Tibial artery (tissue), 4 donors: ENCODE measurements around the gene RABGGTA.

Source experiments
- DNase-seq, 2 donors: peaks; one replicate each; pipeline ENCODE4 v3.0.0-alpha.2; 2019
- H3K27ac ChIP-seq, 2 donors: fragments of 200-600 bp; sonication (generic) in 1 of 2; 1 replicate in 1 of 2; 2 replicates in 1 of 2; pipeline ENCODE4 v1.5.1; 2018 to 2019; ENCODE audit warnings: mild to moderate bottlenecking in 1 of 2
- H3K27me3 ChIP-seq, 2 donors: fragments of 200-600 bp; sonication (generic) in 1 of 2; one replicate each; pipeline versions ENCODE4 v1.5.1 to v1.6.0; 2016 to 2019
- H3K36me3 ChIP-seq, 3 donors: fragments of 200-600 bp; sonication (generic) in 2 of 3; one replicate each; pipeline ENCODE4 v1.5.1; 2016 to 2019; ENCODE audit warnings: mild to moderate bottlenecking in 2 of 3
- H3K4me1 ChIP-seq, 4 donors: fragments of 200-600 bp; sonication (generic) in 2 of 4; 1 replicate in 3 of 4; 2 replicates in 1 of 4; pipeline ENCODE4 v1.5.1; 2016 to 2019
- H3K4me3 ChIP-seq, 2 donors: fragments of 200-600 bp; sonication (generic) in 1 of 2; 1 replicate in 1 of 2; 2 replicates in 1 of 2; pipeline ENCODE4 v1.5.1; 2018 to 2019; ENCODE audit warnings: mild to moderate bottlenecking in 2 of 2
- H3K9me3 ChIP-seq, 3 donors: fragments of 200-600 bp; sonication (generic) in 1 of 3; one replicate each; pipeline ENCODE4 v1.5.1; 2016 to 2019
- intact Hi-C: fragments of 100-400 bp; cut with DNase I; formaldehyde crosslinking; loops from one replicate; pipeline ENCODE4 v1.15.0; 2023; ENCODE audit warnings: low total_unique reads
- TF ChIP-seq, protein P1 (sequence below), 2 experiments: fragments of 200-600 bp in 1 of 2; fragments of 450-650 bp in 1 of 2; IDR thresholded peaks; one replicate each; pipeline ENCODE4 v1.5.1; 2017 to 2019; ENCODE audit warnings: antibody characterized with exemption in 2 of 2, mild to moderate bottlenecking in 1 of 2, moderate library complexity in 1 of 2

Gene RABGGTA

DNA sequence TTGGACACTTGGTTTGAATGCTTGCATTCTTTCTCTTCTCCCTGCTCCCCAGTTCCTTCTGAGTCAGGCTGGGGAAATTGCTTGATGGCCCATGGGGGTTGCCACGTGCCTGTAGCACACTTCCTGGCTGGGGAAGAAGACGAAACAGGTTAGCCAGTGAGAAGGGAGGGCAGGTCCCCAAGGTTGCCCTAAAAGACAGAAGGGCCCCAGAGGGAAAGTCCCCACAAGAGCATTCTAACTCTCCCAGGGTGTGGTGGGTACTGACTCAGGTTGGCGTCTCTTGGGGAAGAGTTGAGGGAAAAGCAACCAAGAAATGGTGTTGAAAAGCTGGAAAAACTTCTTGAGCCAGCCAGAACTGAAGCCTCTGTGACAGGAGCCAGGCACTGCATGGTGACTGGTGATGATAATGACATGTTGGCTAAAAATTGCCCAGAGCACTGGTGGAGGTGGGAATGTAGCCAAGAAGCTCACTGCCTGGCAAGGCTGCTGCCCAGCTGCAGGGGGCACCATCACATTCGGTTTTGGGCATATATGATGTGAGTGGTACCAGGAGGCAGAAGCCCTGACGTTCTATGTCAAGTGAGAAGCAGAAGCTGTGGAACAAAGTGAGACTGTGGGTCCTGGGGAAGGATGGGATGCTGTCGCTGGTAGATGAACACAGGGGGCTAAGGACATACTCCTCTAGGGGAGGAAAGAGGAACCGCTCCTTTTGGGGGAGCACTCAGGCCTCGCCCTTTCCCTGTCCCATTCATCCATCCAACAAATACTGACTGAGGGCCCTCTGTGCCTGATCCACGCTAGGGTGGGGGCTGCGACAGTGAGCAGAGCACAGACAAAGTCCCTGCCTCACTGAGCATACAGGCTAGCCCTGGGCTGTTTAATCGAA, 8.1 kb upstream of the RABGGTA start:
- Histone ChIP-seq H3K36me3 (no peaks in the 10 kb centered on the region), H3K9me3 (no peaks in the 10 kb centered on the region), H3K4me3 (no peak overlapping the region), H3K27ac (no peak overlapping the region), H3K27me3 (no peaks in the 10 kb centered on the region), H3K4me1 (no peaks in the 10 kb centered on the region)
- DNase-seq: no peak
- intact Hi-C loops: no loop called here
- TF ChIP-seq, protein P1, sequence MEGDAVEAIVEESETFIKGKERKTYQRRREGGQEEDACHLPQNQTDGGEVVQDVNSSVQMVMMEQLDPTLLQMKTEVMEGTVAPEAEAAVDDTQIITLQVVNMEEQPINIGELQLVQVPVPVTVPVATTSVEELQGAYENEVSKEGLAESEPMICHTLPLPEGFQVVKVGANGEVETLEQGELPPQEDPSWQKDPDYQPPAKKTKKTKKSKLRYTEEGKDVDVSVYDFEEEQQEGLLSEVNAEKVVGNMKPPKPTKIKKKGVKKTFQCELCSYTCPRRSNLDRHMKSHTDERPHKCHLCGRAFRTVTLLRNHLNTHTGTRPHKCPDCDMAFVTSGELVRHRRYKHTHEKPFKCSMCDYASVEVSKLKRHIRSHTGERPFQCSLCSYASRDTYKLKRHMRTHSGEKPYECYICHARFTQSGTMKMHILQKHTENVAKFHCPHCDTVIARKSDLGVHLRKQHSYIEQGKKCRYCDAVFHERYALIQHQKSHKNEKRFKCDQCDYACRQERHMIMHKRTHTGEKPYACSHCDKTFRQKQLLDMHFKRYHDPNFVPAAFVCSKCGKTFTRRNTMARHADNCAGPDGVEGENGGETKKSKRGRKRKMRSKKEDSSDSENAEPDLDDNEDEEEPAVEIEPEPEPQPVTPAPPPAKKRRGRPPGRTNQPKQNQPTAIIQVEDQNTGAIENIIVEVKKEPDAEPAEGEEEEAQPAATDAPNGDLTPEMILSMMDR (IDR thresholded peaks at IDR 0.05): no peak

DNA sequence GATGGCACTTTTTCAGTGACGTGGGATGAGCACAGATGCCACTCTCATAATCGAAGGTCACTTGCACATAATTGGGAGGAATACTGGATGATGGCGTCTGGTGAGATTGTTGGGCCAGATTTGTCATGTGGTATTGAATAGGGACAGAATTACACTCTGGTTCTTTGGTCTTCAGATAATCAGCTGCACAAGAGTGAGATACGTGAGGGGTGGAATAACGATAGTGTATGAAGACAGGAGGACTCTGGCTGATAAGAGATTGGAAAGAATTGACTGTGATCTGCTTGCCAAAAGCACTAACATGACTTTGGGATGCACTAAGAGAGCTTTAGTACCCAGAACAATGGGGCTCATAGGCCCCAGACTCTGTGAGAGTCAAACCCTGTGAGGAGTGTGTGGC, 7.0 kb upstream of the RABGGTA start:
- no peaks in the 10 kb centered on the region for H3K9me3 ChIP-seq
- H3K4me1 ChIP-seq: no peaks in the 10 kb centered on the region
- no peaks in the 10 kb centered on the region for H3K27me3 ChIP-seq
- H3K27ac ChIP-seq: no peak overlapping the region
- TF ChIP-seq, protein P1 (IDR thresholded peaks at IDR 0.05): no peak
- intact Hi-C loops: no loop called here
- no peak overlapping the region for H3K4me3 ChIP-seq
- DNase-seq: no peak
- H3K36me3 ChIP-seq: no peaks in the 10 kb centered on the region

DNA sequence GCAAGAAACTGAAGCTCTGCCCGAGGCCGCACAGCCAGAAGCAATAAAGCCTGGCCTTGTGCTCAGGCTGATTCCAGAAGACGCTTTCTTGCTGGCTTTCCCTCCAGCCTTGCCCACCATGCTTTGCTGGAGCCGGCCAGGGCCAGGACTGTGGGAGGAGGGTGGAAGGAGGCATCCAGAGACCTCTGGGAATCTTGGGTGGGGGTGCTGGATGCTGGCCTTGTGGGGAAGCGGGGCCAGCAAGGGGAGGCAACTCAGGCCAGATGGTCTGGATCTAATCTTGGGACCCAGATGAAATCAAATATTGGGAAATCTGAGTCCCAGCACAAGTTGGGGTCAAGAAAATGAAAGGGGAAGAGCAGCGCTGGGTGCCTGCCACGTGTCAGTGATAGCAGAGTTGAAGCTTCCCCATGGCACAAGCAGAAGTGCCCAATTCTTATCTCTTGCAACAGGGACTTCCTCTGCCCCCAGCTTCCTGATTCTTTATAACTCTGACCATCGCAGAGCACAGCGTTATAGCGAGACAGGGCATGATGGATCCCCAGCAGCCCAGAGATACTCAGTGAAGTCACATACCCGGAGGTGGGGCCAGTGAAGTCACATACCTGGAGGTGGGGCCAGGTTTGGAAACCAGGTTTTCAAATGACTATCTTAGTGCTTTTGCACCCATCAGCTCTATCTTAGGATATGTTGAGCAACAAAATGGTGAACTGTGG, 6.4 kb upstream of the RABGGTA start:
- Histone ChIP-seq H3K9me3 (no peaks in the 10 kb centered on the region), H3K4me1 (no peaks in the 10 kb centered on the region), H3K36me3 (no peaks in the 10 kb centered on the region), H3K4me3 (no peak overlapping the region), H3K27me3 (no peaks in the 10 kb centered on the region), H3K27ac (no peak overlapping the region)
- peak in 1 of 2 donors; percentile 28 for DNase-seq
- intact Hi-C loops: no loop called here
- TF ChIP-seq, protein P1 (IDR thresholded peaks at IDR 0.05): no peak

DNA sequence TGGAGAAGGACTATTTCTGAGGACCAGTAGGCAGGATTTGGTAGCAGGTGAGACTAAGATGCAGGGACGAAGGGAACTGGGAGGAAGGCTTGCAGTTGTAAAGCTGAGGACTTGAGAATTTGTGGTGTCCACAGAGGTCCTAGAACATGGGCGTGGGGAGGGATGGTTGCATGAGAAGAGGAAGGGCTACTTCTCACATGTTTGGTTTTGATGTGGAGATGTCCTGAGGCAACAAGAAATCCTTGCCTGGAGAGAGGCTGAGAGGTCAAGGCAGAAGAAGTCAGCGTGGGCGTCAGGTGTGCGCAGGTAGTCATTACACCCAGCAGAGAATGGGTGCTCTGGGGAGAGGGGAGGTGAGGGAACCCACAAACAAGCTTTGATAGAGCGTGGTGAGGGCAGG, 5.7 kb upstream of the RABGGTA start:
- intact Hi-C loops: no loop called here
- Histone ChIP-seq H3K4me3 (no peak overlapping the region), H3K4me1 (peaks cover 0 to under 1% (median under 1%) of the 10 kb centered on the region in 4 donors), H3K36me3 (no peaks in the 10 kb centered on the region), H3K27me3 (no peaks in the 10 kb centered on the region), H3K9me3 (no peaks in the 10 kb centered on the region), H3K27ac (no peak overlapping the region)
- DNase-seq: no peak
- TF ChIP-seq, protein P1 (IDR thresholded peaks at IDR 0.05): no peak

DNA sequence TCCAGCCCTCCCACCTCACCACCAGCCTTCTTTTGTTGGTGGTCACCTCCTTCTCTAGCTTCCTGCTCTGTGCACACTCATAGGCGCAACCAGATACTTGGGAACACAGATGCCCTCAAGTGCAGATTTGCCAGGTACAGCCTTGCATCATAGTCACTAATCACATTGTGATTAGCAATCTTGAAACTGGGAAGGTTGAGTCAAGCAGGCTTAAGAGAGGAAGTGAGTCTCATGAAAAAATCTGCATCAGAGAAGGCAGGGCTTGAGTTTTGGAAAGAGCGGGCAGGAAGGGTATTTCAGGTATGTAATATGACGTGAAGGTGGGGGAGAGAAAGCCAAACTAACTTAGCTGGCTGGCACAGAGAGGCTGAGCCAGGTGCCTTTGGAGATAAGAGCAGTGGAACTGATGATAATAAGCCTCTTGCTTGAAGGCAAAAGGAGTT, 2.7 kb upstream of the RABGGTA start:
- Histone ChIP-seq H3K36me3 (peaks cover 0 to 10% (median 2%) of the 10 kb centered on the region in 3 donors), H3K9me3 (no peaks in the 10 kb centered on the region), H3K27me3 (no peaks in the 10 kb centered on the region), H3K4me3 (no peak overlapping the region), H3K27ac (no peak overlapping the region), H3K4me1 (peaks cover 0 to 12% (median 8%) of the 10 kb centered on the region in 4 donors)
- intact Hi-C loops: no loop called here
- no peak for DNase-seq
- TF ChIP-seq, protein P1 (IDR thresholded peaks at IDR 0.05): no peak
